ENCODE results near the gene RNASEL. TPM values are rescaled to one million over a fixed set of nuclear protein-coding genes. Genes with fewer than 3 reads are reported as not detected.
A peak's percentile ranks its signal among the peaks of the same experiment; 100 is the strongest.

RNASEL gene
- total RNA-seq, 1 experiment from 2014 or later: 17.3 TPM

GRCh38 chr1:182631954-182632353 lies 42.9 kb upstream of the RNASEL start:
- Histone ChIP-seq H4K20me1 (ENCODE audit: insufficient read depth, low read depth, low read length) (no peaks in the 10 kb centered on the region), H2AFZ (ENCODE audit: low read length) (no peak overlapping the region), H3K9ac (ENCODE audit: low read length) (no peak overlapping the region), H3K4me3 (ENCODE audit: low read length) (no peak overlapping the region), H3K36me3 (ENCODE audit: insufficient read depth, low read length) (no peaks in the 10 kb centered on the region), H3K79me2 (ENCODE audit: low read length) (no peaks in the 10 kb centered on the region), H3K9me3 (ENCODE audit: low read length) (no peaks in the 10 kb centered on the region), H3K27ac (ENCODE audit: low read length) (no peak overlapping the region), H3K4me1 (ENCODE audit: low read length) (peaks cover 74% of the 10 kb centered on the region), H3K9me2 (replicated peaks; ENCODE audit: insufficient read depth, low read length) (no peaks in the 10 kb centered on the region), H3K27me3 (ENCODE audit: low read length) (no peaks in the 10 kb centered on the region), H3K4me2 (ENCODE audit: low read depth, low read length, poor library complexity, severe bottlenecking) (no peak overlapping the region)
- no peak for DNase-seq

GRCh38 chr1:182631053-182631677 lies 42.1 kb upstream of the RNASEL start:
- Histone ChIP-seq H3K4me3 (ENCODE audit: low read length) (no peak overlapping the region), H3K4me2 (ENCODE audit: low read depth, low read length, poor library complexity, severe bottlenecking) (no peak overlapping the region), H3K9ac (ENCODE audit: low read length) (no peak overlapping the region), H3K9me2 (replicated peaks; ENCODE audit: insufficient read depth, low read length) (no peaks in the 10 kb centered on the region), H3K4me1 (ENCODE audit: low read length) (peaks cover 78% of the 10 kb centered on the region), H3K27ac (ENCODE audit: low read length) (no peak overlapping the region), H4K20me1 (ENCODE audit: insufficient read depth, low read depth, low read length) (no peaks in the 10 kb centered on the region), H2AFZ (ENCODE audit: low read length) (no peak overlapping the region), H3K9me3 (ENCODE audit: low read length) (no peaks in the 10 kb centered on the region), H3K79me2 (ENCODE audit: low read length) (no peaks in the 10 kb centered on the region), H3K27me3 (ENCODE audit: low read length) (no peaks in the 10 kb centered on the region), H3K36me3 (ENCODE audit: insufficient read depth, low read length) (no peaks in the 10 kb centered on the region)
- DNase-seq: no peak

GRCh38 chr1:182630586-182630985 lies 41.5 kb upstream of the RNASEL start:
- Histone ChIP-seq H3K4me3 (ENCODE audit: low read length) (no peak overlapping the region), H3K4me1 (ENCODE audit: low read length) (peaks cover 74% of the 10 kb centered on the region), H3K27ac (ENCODE audit: low read length) (no peak overlapping the region; the same call in 1 of the 2 replicates), H3K9ac (ENCODE audit: low read length) (peak overlapping the region; percentile 9; the same call in 1 of the 2 replicates), H4K20me1 (ENCODE audit: insufficient read depth, low read depth, low read length) (no peaks in the 10 kb centered on the region), H3K27me3 (ENCODE audit: low read length) (no peaks in the 10 kb centered on the region), H3K4me2 (ENCODE audit: low read depth, low read length, poor library complexity, severe bottlenecking) (no peak overlapping the region), H3K36me3 (ENCODE audit: insufficient read depth, low read length) (no peaks in the 10 kb centered on the region), H3K9me2 (replicated peaks; ENCODE audit: insufficient read depth, low read length) (no peaks in the 10 kb centered on the region), H3K79me2 (ENCODE audit: low read length) (no peaks in the 10 kb centered on the region), H2AFZ (ENCODE audit: low read length) (no peak overlapping the region), H3K9me3 (ENCODE audit: low read length) (no peaks in the 10 kb centered on the region)
- no peak for DNase-seq

DNA sequence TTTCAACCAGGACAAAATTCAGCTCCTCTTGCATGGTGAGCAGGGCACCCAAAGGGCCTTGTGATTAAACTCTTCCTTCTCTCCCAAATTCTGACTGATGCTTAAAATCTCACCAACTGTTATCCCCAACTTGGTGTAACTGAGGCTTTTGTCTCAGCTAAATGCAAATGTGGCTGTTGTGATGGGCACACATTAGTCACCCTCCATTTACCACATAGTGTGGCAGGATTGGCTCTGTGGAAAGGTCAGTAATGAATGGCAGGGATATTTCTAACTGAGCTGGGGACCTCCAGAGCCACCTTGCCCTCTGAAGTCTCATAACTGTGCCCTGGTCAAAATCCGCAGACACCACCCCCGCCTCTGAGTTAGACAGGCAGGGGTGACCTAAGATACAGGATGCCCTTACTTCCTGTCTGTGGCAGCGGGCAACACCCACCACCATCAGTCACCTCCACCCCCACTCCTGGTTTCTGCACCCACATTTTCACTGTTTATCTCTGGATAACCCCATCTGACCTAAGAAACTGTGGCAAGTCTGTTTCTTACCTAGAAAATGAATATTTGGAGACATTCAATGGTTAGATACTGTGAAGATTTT lies 40.5 kb upstream of the RNASEL start:
- Histone ChIP-seq H3K36me3 (ENCODE audit: insufficient read depth, low read length) (no peaks in the 10 kb centered on the region), H4K20me1 (ENCODE audit: insufficient read depth, low read depth, low read length) (no peaks in the 10 kb centered on the region), H3K9me3 (ENCODE audit: low read length) (no peaks in the 10 kb centered on the region), H3K27ac (ENCODE audit: low read length) (no peak overlapping the region; the same call in 1 of the 2 replicates), H3K79me2 (ENCODE audit: low read length) (no peaks in the 10 kb centered on the region), H3K4me2 (ENCODE audit: low read depth, low read length, poor library complexity, severe bottlenecking) (peak overlapping the region; percentile 27), H3K9ac (ENCODE audit: low read length) (peak overlapping the region; percentile 15; the same call in 1 of the 2 replicates), H3K4me1 (ENCODE audit: low read length) (peaks cover 69% of the 10 kb centered on the region), H3K4me3 (ENCODE audit: low read length) (no peak overlapping the region), H2AFZ (ENCODE audit: low read length) (peak overlapping the region; percentile 26), H3K9me2 (replicated peaks; ENCODE audit: insufficient read depth, low read length) (no peaks in the 10 kb centered on the region), H3K27me3 (ENCODE audit: low read length) (no peaks in the 10 kb centered on the region)
- no peak for DNase-seq

DNA sequence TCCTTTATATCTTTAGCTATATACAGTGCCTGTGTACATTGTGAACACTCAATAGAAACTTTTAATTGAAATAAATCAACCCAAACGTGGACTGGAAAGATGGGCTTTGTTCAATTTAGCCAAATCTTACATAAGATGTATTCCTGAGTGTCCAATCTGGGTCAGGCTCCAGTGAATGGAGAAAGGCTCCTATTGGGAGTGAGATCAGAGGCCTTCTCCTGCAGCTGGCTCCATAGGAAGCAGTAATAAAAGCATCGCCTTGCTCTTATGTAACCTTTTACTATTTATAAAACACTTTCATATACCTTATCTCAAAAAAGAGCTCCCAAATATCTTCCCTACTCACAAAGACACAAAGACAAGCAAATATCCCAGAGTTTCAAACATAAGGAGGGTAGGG lies 40.0 kb upstream of the RNASEL start:
- H3K27ac ChIP-seq (ENCODE audit: low read length): no peak overlapping the region; the same call in 1 of the 2 replicates
- H3K4me2 ChIP-seq (ENCODE audit: low read depth, low read length, poor library complexity, severe bottlenecking): peak overlapping the region; percentile 27
- no peak overlapping the region; the same call in 1 of the 2 replicates for H2AFZ ChIP-seq (ENCODE audit: low read length)
- H3K79me2 ChIP-seq (ENCODE audit: low read length): no peaks in the 10 kb centered on the region
- H3K27me3 ChIP-seq (ENCODE audit: low read length): no peaks in the 10 kb centered on the region
- no peak overlapping the region for H3K4me3 ChIP-seq (ENCODE audit: low read length)
- H3K9me2 ChIP-seq (replicated peaks; ENCODE audit: insufficient read depth, low read length): no peaks in the 10 kb centered on the region
- no peaks in the 10 kb centered on the region for H3K36me3 ChIP-seq (ENCODE audit: insufficient read depth, low read length)
- no peaks in the 10 kb centered on the region for H3K9me3 ChIP-seq (ENCODE audit: low read length)
- H3K9ac ChIP-seq (ENCODE audit: low read length): peak overlapping the region; percentile 15; the same call in 1 of the 2 replicates
- H4K20me1 ChIP-seq (ENCODE audit: insufficient read depth, low read depth, low read length): no peaks in the 10 kb centered on the region
- peaks cover 68% of the 10 kb centered on the region for H3K4me1 ChIP-seq (ENCODE audit: low read length)
- DNase-seq: no peak

DNA sequence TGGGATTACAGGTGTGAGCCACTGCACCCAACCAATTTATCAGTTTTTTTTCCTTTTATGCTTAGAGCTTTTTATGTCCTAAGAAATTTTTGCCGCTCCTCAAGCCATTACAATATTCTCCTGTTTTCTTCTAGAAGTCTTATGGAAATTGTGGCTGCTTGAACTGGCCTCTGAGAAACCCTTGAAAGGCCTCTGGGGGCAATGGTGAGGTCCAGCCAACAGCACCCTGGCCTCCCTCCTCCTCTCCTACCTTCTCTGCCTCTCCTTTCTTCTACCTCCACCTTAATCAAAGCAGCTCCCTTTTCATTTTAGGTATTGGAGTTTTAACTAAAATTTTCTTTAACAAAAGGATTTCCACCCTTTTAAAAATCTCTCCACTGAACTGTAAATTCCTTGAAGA lies 39.6 kb upstream of the RNASEL start:
- no peak for DNase-seq
- Histone ChIP-seq H3K9me2 (replicated peaks; ENCODE audit: insufficient read depth, low read length) (no peaks in the 10 kb centered on the region), H3K4me1 (ENCODE audit: low read length) (peaks cover 64% of the 10 kb centered on the region), H4K20me1 (ENCODE audit: insufficient read depth, low read depth, low read length) (no peaks in the 10 kb centered on the region), H3K79me2 (ENCODE audit: low read length) (no peaks in the 10 kb centered on the region), H2AFZ (ENCODE audit: low read length) (no peak overlapping the region), H3K4me2 (ENCODE audit: low read depth, low read length, poor library complexity, severe bottlenecking) (peak overlapping the region; percentile 27), H3K9me3 (ENCODE audit: low read length) (no peaks in the 10 kb centered on the region), H3K36me3 (ENCODE audit: insufficient read depth, low read length) (no peaks in the 10 kb centered on the region), H3K4me3 (ENCODE audit: low read length) (no peak overlapping the region), H3K27ac (ENCODE audit: low read length) (no peak overlapping the region), H3K9ac (ENCODE audit: low read length) (no peak overlapping the region), H3K27me3 (ENCODE audit: low read length) (no peaks in the 10 kb centered on the region)

- Histone ChIP-seq H2AFZ (ENCODE audit: low read length) (no peak overlapping the region), H3K9me3 (ENCODE audit: low read length) (no peaks in the 10 kb centered on the region), H3K4me2 (ENCODE audit: low read depth, low read length, poor library complexity, severe bottlenecking) (no peak overlapping the region), H3K9me2 (replicated peaks; ENCODE audit: insufficient read depth, low read length) (no peaks in the 10 kb centered on the region), H3K4me1 (ENCODE audit: low read length) (peaks cover 64% of the 10 kb centered on the region), H3K27me3 (ENCODE audit: low read length) (no peaks in the 10 kb centered on the region), H3K4me3 (ENCODE audit: low read length) (no peak overlapping the region), H3K36me3 (ENCODE audit: insufficient read depth, low read length) (no peaks in the 10 kb centered on the region), H3K27ac (ENCODE audit: low read length) (no peak overlapping the region), H3K9ac (ENCODE audit: low read length) (no peak overlapping the region), H4K20me1 (ENCODE audit: insufficient read depth, low read depth, low read length) (no peaks in the 10 kb centered on the region), H3K79me2 (ENCODE audit: low read length) (no peaks in the 10 kb centered on the region)
- no peak for DNase-seq
Measured at GRCh38 chr1:182627622-182628021, 38.6 kb upstream of the RNASEL start.

DNA sequence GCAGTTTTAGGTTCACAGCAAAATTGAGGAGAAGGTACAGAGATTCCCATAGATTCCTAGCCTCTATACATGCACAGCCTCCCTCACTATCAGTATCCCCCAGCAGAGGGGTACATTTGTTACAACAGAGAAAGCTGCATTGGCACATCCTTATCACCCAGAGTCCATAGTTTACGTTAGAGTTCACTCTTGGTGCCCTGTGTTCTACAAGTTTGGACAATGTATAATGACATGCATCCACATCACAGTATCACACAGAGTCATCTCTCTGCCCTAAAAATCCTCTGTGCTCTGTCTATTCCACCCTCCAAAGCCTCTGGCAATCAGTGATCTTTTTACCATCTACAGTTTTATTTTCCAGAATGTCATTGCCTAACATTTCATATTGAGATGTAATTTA lies 37.5 kb upstream of the RNASEL start:
- Histone ChIP-seq H4K20me1 (ENCODE audit: insufficient read depth, low read depth, low read length) (no peaks in the 10 kb centered on the region), H3K4me2 (ENCODE audit: low read depth, low read length, poor library complexity, severe bottlenecking) (no peak overlapping the region), H3K9ac (ENCODE audit: low read length) (no peak overlapping the region), H3K9me2 (replicated peaks; ENCODE audit: insufficient read depth, low read length) (no peaks in the 10 kb centered on the region), H3K36me3 (ENCODE audit: insufficient read depth, low read length) (no peaks in the 10 kb centered on the region), H2AFZ (ENCODE audit: low read length) (no peak overlapping the region), H3K9me3 (ENCODE audit: low read length) (no peaks in the 10 kb centered on the region), H3K79me2 (ENCODE audit: low read length) (no peaks in the 10 kb centered on the region), H3K27ac (ENCODE audit: low read length) (no peak overlapping the region), H3K4me3 (ENCODE audit: low read length) (no peak overlapping the region), H3K27me3 (ENCODE audit: low read length) (no peaks in the 10 kb centered on the region), H3K4me1 (ENCODE audit: low read length) (peaks cover 59% of the 10 kb centered on the region)
- DNase-seq: no peak
